ENCODE data around the gene DOCK9.
"Not testable (repeated sequence)": the region's sequence is repeated elsewhere in the genome, so short reads cannot be mapped to it uniquely, and the experiment has no call there.

The DOCK9 gene

GRCh38 chr13:98910501-98910951, 67.3 kb downstream of the DOCK9 start:
- DNase-seq = no peak

GRCh38 chr13:98909016-98909415, 68.8 kb downstream of the DOCK9 start:
- no peak for DNase-seq

DNA sequence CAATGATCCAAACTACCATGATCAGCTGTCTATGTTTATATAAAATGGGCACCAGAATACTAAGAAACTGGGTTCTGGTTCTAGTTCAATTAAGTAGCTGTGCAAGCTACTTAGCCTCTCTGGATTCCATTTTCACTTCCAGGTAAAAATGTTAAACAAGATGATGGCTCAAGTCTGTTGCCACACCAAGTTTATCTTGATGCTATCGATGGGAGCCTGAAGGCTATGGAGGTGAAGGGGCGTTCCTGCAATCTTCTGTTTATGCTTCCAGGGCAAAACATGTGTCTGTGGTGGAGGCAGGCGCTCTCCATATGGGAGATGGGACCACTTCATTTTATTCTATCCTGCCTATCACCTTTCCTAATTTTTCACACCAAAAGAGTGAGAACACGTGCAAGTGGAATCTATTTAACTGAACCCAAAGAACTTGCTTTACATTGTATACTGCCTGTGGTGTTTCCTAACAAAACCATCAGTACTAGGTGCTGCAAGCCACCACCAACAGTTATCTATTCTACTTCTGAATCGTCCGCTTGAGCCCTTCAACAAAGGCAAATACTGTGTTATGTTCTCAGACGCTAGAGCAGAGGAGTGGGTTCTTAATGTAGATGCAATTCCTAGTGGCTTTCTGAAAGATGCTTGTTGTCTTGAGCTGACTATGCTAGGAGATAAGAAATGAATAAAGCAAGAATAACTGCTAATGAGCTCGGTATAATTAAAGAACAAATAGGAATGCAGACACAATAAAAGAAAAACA, 70.9 kb downstream of the DOCK9 start:
- no peak for DNase-seq

DNA sequence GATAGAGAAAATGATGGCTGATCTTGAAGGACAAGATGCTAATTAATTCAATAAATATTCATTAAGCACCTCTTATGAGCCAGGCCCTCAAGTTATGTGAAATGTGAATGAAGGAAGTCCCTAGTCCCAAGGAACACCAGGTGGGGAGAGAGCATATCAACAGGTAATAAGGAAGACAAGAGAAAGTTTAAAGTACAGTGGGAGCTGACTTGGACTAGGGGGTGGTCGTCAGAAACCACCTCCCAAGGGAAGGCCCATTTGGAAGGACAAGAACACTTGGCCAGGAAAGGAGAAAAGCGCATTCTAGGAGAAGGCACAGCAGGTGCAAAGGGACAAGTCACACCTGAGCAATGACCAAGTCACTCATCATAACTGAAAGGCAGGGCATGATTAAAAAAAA, 72.7 kb downstream of the DOCK9 start:
- DNase-seq = no peak

GRCh38 chr13:98900442-98900841, 77.4 kb downstream of the DOCK9 start:
- DNase-seq = no peak

GRCh38 chr13:98897706-98898105, 80.2 kb downstream of the DOCK9 start:
- no peak for DNase-seq

DNA sequence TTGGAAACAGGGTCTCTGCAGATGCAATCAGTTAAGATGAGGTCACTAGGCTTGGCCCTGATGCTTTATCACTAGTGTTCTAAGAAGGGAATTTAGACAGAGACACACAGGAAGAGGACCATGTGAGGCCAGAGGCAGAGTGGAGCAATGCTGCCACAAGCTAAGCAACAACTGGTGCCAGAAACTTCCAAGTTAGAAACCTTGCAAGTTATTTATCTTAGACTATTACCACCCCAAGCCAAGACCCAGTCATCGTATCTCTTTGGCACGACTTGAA, 81.1 kb downstream of the DOCK9 start:
- DNase-seq = no peak

GRCh38 chr13:98896083-98896867, 81.6 kb downstream of the DOCK9 start:
- no peak for DNase-seq

DNA sequence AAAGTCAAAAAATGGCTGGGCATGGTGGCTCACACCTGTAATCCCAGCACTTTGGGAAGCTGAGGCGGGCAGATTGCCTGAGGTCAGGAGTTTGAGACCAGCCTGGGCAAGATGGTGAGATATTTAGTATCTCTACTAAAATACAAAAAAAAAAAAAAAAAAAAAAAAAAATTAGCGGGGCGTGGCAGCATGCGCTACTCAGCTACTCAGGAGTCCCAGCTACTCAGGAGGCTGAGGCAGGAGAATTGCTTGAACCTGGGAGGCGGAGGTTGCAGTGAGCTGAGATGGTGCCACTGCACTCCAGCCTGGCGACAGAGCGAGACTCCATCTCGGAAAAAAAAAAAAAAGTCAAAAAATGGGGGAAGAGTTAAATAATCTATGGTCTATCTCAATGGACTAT, 83.0 kb downstream of the DOCK9 start:
- not testable (repeated sequence) for DNase-seq

DNA sequence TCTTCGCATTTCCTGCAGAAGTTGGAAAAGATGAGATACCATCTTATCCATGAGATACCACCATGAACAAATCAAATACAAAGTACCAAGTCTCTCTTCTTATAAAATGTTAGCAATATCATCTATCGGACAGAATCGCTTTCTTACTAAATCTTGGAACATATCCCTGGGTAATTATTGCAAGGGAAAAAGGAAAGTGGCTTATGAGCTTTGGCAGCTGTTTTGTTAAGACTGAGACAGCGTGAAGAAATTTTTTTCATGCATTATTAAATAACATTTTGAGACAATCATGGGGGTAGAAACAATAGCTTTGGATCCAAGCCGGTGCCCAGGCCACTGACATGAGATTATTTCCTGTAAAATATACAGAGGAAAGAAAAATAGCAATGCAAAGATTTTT, 84.5 kb downstream of the DOCK9 start:
- no peak for DNase-seq

DNA sequence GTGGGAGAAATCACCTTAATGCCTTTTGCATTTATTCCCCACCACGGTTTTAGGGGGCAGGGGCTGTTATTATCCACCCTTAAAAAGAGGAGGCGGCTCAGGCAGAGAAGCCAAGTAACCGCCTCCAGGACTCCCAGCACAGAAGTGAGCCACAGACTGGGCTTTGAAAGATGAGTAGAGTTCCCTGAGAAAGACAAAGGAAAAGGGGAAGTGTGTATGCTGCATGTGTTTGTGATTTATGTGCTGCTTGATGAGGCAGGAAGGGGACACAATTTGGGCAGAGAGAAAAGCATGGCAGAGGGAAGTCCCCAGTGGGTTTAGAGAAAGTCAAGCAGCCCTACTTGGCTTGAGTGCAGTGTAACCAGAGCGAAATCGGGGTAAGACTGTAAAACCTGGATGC, 85.0 kb downstream of the DOCK9 start:
- DNase-seq = no peak

- no peak for DNase-seq
Observed at GRCh38 chr13:98892077-98892476, 85.8 kb downstream of the DOCK9 start.

DNA sequence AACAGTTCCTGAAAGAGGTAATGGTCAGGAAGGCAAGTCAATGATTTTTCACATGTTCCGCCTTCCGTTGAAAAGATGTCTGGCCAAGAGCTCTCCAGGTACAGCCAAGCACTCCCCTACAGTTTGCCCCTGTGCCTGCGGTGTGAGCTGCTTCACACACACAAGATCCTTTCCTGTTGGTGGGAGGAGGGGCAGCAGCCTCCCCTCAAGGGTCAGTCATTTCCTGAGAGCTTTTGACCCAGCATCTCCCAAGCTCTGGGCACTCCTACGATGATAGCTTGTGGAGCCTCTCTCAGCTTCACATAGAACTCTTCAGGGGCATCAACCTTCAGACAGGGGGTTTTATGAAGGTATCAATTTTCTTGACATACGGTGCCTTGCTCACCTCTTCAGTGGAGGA, 86.9 kb downstream of the DOCK9 start:
- DNase-seq = no peak

- no peak for DNase-seq
Observed at GRCh38 chr13:98890186-98890585, 87.7 kb downstream of the DOCK9 start.

GRCh38 chr13:98889419-98890085, 88.3 kb downstream of the DOCK9 start:
- no peak for DNase-seq

DNA sequence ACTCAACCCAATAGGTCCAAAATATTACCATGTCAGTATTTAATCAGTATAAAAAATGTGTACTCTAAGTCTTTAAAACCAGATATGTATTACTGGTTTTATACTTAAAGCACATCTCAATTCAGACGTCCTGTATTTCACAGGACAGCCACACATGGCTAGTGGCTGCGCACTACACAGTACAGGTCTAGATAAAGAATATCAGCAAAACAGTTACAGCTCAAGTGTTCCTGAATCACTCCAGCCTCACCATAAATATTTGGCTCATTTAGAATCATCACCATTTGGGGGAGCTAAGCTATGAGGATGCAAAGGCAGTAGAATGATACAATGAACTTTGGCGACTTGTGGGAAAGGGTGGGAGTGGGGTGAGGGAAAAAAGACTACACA, 89.0 kb downstream of the DOCK9 start:
- no peak for DNase-seq

DNA sequence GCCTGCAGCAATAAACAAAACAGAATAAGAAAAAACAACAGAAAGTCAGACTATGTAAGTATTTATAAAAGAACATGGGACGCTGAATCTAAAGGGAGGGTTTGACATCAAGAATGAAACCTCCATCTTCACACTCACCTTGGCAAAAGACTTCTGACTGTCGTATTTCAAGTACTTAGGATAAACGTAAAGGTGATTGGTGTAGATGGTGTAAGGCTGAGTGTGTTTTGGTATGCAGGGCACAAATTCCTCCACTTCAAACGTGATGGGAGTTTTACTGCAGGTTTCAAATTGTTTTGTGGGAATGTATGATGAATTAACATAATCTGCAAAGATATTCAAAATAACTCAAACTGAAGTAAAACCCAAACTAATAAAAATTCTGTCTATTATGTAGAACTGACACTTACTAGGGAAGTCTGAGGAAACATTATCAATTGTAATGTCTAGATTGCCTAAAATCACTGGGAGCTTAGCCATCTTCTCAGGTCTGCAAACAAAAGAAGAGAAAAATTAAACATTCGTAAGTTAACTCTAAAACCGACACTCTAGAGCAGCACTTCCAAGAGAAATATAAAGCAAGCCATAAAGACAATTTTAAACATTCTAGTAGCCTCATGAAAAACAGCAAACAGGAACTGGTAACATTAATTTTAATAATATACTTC, 89.5 kb downstream of the DOCK9 start:
- DNase-seq = no peak

DNA sequence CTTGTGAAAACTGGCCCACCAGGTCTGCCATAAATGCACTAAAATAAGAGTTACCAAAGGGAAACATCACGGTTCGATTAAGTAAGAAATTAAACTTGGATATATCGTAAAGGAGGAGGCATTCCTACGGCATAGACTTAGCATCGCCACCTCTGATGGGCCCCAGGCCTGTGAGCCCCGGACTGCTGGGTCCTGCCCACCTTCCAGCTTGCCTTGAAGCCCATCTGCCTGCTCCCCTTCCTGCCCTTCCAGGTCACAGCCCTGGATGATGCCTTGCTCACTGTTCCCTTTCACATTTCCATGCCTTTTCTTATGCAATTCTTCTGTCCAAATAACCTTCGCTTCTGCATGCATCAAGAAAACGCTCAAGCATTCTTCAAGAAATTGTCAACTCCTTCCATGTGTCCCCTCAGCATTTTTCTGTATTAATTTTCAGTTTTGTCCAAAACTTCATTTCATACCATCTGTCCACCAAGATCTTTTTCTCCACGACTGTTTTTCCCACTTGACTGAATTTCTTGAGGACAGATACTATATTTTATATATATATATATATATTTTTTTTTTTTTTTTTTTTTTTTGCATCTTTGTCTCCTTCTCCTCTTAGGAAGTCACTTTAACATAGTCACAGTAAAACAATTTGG, 91.2 kb downstream of the DOCK9 start:
- DNase-seq = no peak

DNA sequence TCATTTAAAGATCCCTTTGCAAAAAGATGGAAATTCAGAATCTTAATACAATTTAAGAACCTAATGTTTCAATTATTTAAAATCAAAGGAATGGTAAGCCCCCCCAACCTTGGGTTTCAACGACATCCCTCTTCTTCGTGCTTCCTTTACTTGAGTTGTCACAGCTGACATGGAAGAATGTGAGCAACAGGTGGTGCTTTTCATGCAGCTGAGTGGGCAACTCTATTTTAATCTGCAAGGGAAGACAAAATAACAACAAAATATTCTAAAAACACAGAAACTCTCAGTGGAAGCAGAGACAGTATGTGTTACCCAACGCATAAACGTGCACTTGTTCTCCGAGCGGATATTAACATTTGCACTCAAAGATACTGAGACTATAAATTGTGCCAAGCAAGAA, 92.3 kb downstream of the DOCK9 start:
- DNase-seq = no peak

DNA sequence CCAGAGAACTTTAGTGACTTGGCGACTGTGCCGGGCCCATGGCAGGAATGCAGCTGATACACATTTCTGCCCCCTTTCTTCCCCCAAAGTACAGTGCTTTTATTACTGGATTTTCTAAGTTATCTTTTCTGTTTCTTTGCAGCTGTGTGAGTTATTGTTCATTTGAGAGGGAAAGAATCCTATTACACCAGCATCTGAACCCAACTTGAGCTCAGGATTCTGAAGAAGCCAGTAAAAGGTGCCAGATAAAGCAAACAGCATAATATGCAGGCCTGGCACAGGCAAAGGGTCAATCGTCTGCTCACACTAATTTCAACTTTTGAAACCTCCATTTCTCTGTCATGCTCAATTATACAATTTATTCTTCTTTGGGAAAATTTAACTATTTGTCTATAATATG, 93.9 kb downstream of the DOCK9 start:
- DNase-seq = no peak

DNA sequence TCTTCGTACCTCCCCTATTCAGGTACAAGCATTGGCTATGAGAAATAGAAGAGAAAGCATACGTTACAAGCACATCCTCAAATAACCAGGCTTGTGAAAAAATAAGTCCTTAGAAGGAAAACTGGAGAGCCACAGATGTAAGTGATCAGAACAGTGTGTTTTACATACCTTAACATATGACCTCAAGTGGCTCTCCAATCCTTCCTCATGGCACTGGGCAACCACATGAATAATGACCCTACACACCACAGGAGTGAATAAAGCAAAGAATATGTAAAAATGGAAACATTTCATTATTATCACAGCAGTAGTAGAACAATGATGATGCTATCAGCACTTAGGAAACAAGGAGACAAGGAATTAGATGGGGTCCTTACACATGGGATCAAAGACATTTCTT, 96.5 kb downstream of the DOCK9 start:
- no peak for DNase-seq

DNA sequence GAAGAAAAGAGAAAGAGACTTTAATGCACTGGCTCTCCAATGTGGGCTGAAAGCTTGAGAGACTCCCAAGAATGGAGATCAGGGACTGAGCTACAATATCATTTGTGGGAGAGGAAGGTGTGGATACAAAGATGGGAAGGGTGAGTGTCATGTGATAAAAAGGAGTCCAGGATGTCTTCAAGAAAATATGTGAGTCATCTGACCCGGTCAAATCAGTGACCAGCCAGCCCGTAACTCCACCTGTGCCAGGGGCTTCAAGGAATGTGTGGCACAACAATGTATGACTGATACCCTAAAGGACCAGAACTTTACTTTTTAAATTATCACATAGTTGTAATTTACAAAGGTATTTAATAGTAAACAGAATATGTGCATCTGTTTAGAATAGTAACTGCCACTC, 97.2 kb downstream of the DOCK9 start:
- DNase-seq = no peak

DNA sequence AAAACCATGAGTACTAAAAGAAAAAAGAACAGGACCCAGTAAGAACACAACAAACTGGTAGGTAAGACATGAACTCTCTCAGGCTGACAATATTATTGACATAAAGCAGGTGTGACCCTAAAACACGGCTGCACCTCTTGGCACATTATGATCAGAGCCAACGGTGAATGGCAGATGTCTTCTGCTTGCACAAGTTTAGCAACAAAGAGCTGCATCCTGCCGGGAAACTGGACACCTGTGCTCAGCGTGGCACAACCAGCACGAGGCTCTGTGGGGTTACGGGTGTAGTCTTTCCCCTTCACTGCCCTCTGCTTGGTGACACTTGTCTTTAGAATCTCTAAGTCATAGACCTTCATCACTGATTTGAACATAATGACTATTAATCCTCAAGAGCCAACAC, 97.9 kb downstream of the DOCK9 start:
- no peak for DNase-seq
